Measurements from ENCODE around the gene RHBDD2. TPM values are rescaled to one million over a fixed set of nuclear protein-coding genes. Genes with fewer than 3 reads are reported as not detected.
"Not testable (repeated sequence)": the region's sequence is repeated elsewhere in the genome, so short reads cannot be mapped to it uniquely, and the experiment has no call there.

RHBDD2 gene
- total and polyA plus RNA-seq, 4 donors: 25.1 to 102 (median 82.0) TPM

DNA sequence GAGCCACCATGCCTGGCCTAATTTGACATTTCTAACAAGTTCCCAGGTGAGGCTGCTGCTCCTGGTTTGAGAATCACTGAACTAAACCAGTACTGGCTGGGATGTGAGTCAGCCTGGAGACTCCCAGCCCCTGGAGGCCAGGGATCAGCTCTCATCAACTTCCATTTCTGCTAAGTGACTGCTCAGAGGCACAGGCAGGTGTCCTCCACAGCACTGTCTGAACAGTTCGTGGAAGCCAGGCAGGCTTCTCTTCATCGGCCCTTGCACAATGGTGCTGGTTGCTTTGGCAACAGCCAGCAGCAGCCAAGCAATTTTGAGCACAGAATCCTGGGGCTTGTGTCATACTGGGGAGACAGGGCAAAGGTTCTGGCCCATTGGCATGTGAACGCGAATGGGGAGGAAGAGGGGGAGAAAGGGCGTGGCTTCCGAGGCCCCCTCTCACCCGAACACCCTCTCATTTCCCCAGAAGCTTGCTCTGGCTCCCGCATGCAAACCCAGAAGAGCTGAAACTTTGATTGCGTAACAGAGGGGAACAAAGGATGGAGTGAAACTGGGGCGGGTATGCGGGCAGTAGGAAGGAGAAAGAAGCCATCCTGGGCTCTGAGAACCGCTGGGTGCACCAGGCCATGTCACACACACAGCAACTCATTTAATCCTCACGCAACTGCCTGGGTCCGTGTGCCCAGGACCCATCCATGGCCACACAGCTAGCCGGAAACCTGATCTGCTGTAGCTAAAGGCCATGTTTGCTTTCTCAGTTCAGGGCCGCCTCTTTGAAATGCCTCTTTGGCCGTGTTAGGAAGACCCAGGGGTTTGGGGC, 27.2 kb downstream of the RHBDD2 start:
- no peaks in the 10 kb centered on the region for H3K27me3 ChIP-seq (ENCODE audit: control insufficient read depth in 3 of 3, insufficient read depth in 3 of 3, low read length in 2 of 3)
- H3K4me1 ChIP-seq (ENCODE audit: control insufficient read depth in 5 of 5, insufficient read depth in 5 of 5, low read length in 5 of 5): peaks cover 0 to 10% (median 3%) of the 10 kb centered on the region in 5 donors
- H3K9me3 ChIP-seq (ENCODE audit: control insufficient read depth in 4 of 4, insufficient read depth in 3 of 4, low read length in 3 of 4): no peaks in the 10 kb centered on the region
- no peaks in the 10 kb centered on the region for H3K36me3 ChIP-seq (ENCODE audit: control insufficient read depth in 4 of 4, insufficient read depth in 4 of 4, low read length in 4 of 4)
- no peak overlapping the region for H3K4me3 ChIP-seq
- peak; percentile 86 for ATAC-seq (ENCODE audit: insufficient read depth, low FRiP score)
- H3K27ac ChIP-seq (ENCODE audit: low read depth in 1 of 2, low read length in 1 of 2): peak overlapping the region in 1 of 2 donors; percentile 88
- TF ChIP-seq, protein P1, sequence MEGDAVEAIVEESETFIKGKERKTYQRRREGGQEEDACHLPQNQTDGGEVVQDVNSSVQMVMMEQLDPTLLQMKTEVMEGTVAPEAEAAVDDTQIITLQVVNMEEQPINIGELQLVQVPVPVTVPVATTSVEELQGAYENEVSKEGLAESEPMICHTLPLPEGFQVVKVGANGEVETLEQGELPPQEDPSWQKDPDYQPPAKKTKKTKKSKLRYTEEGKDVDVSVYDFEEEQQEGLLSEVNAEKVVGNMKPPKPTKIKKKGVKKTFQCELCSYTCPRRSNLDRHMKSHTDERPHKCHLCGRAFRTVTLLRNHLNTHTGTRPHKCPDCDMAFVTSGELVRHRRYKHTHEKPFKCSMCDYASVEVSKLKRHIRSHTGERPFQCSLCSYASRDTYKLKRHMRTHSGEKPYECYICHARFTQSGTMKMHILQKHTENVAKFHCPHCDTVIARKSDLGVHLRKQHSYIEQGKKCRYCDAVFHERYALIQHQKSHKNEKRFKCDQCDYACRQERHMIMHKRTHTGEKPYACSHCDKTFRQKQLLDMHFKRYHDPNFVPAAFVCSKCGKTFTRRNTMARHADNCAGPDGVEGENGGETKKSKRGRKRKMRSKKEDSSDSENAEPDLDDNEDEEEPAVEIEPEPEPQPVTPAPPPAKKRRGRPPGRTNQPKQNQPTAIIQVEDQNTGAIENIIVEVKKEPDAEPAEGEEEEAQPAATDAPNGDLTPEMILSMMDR (IDR thresholded peaks at IDR 0.05; ENCODE audit: control extremely low read depth, extremely low read depth): no peak
- DNase-seq: peak; percentile 70 to 77 (median 73)
- H3K9ac ChIP-seq (ENCODE audit: insufficient read depth in 1 of 2, low read length in 2 of 2): no peak overlapping the region
- WGBS, 2 donors: 28 to 32% methylated on average over 17 of the region's 17 CpGs

DNA sequence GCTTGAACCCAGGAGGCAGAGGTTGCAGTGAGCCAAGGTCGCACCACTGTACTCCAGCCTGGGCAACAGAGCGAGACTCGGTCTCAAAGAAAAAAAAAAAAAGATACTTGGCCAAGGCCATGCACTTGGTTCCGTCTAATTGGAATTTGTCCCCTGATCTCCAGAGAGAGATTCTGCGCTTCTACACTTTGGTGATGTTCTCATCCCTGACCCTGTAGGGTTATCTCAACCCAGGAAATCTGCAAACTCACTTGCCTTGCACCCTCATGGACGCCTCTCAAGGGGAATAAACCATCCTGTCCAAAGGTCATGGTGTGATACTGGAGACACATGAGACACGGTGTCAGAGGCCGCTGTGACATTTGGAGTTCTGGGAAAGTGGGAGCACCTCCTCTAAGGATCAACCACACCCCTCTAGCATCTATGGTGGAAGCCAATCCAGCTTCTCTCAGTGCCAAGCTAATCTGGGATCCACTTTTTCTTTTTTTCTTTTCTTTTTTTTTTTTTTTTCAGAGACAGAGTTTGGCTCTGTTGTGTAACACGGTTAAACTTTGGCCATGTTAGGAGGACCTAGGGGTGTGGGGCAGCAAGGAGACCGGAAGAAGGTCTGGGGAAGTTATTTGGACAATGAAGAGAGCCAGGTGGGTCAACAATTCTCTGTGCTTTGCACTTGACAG, 28.3 kb downstream of the RHBDD2 start:
- TF ChIP-seq, protein P1 (IDR thresholded peaks at IDR 0.05; ENCODE audit: control extremely low read depth, extremely low read depth): no peak
- no peak for DNase-seq
- Histone ChIP-seq H3K9me3 (ENCODE audit: control insufficient read depth in 4 of 4, insufficient read depth in 3 of 4, low read length in 3 of 4) (no peaks in the 10 kb centered on the region), H3K4me1 (ENCODE audit: control insufficient read depth in 5 of 5, insufficient read depth in 5 of 5, low read length in 5 of 5) (peaks cover 0 to 10% (median 3%) of the 10 kb centered on the region in 5 donors), H3K27me3 (ENCODE audit: control insufficient read depth in 3 of 3, insufficient read depth in 3 of 3, low read length in 2 of 3) (no peaks in the 10 kb centered on the region), H3K4me3 (no peak overlapping the region), H3K36me3 (ENCODE audit: control insufficient read depth in 4 of 4, insufficient read depth in 4 of 4, low read length in 4 of 4) (no peaks in the 10 kb centered on the region), H3K27ac (ENCODE audit: low read depth in 1 of 2, low read length in 1 of 2) (peak overlapping the region in 1 of 2 donors; percentile 15), H3K9ac (ENCODE audit: insufficient read depth in 1 of 2, low read length in 2 of 2) (no peak overlapping the region)
- ATAC-seq (ENCODE audit: insufficient read depth, low FRiP score): no peak
- WGBS, 2 donors: 75 to 86% methylated on average over 10 of the region's 10 CpGs

DNA sequence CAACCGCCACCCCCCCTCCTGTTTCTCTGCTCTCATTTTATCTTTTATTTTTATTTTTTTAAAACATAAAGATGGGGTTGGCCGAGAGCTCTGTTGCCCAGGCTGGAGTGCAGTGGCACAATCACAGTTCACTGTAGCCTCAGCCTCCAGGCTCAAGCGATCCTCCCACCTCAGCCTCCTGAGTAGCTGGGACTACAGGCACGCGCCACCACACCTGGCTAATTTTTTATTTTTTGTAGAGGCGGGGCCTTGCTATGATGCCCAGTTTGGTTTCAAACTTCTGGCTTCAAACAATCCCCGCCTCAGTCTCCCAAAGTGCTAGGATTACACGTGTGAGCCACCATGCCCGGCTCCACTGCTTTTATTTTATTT, 28.8 kb downstream of the RHBDD2 start:
- H3K4me1 ChIP-seq (ENCODE audit: control insufficient read depth in 5 of 5, insufficient read depth in 5 of 5, low read length in 5 of 5): peaks cover 0 to 10% (median 3%) of the 10 kb centered on the region in 5 donors
- H3K27me3 ChIP-seq (ENCODE audit: control insufficient read depth in 3 of 3, insufficient read depth in 3 of 3, low read length in 2 of 3); H3K9ac ChIP-seq (ENCODE audit: insufficient read depth in 1 of 2, low read length in 2 of 2); DNase-seq; ATAC-seq (ENCODE audit: insufficient read depth, low FRiP score); H3K9me3 ChIP-seq (ENCODE audit: control insufficient read depth in 4 of 4, insufficient read depth in 3 of 4, low read length in 3 of 4); H3K36me3 ChIP-seq (ENCODE audit: control insufficient read depth in 4 of 4, insufficient read depth in 4 of 4, low read length in 4 of 4); H3K4me3 ChIP-seq: not testable (repeated sequence)
- peak overlapping the region in 1 of 2 donors; percentile 14 for H3K27ac ChIP-seq (ENCODE audit: low read depth in 1 of 2, low read length in 1 of 2)
- 88% methylated on average over 9 of the region's 9 CpGs for WGBS, 2 donors

DNA sequence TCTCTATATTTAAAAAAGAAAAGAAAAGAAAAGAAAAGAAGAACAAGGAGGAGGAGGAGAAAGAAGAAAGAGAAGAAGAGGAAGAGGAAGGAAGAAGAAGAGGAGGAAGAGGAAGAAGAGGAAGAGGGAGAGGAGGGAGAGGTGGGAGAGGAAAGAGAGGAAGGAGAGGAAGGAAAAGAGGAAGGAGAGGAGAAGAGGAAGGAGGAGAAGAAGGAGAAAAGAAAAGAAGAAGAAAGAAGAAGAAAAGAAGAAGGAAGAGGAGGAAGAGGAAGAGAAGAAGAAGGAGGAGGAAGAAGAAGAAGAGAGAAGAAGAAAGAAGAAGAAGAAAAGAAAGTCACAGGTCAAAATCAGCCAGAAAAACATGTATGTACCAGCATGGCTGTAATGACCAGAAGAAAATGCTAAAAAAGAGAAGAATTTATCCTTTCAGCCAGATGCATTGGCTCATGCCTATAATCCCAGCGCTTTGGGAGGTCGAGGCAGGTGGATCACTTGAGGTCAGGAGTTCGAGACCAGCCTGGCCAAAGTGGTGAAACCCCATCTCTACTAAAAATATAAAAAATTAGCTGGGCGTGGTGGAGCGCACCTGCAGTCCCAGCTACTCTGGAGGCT, 30.8 kb downstream of the RHBDD2 start:
- Histone ChIP-seq H3K4me1 (ENCODE audit: control insufficient read depth in 5 of 5, insufficient read depth in 5 of 5, low read length in 5 of 5) (peaks cover 0 to 14% (median 3%) of the 10 kb centered on the region in 5 donors), H3K9me3 (ENCODE audit: control insufficient read depth in 4 of 4, insufficient read depth in 3 of 4, low read length in 3 of 4) (no peaks in the 10 kb centered on the region), H3K27me3 (ENCODE audit: control insufficient read depth in 3 of 3, insufficient read depth in 3 of 3, low read length in 2 of 3) (no peaks in the 10 kb centered on the region), H3K4me3 (no peak overlapping the region), H3K27ac (ENCODE audit: low read depth in 1 of 2, low read length in 1 of 2) (no peak overlapping the region), H3K9ac (ENCODE audit: insufficient read depth in 1 of 2, low read length in 2 of 2) (no peak overlapping the region), H3K36me3 (ENCODE audit: control insufficient read depth in 4 of 4, insufficient read depth in 4 of 4, low read length in 4 of 4) (no peaks in the 10 kb centered on the region)
- WGBS, 2 donors: 93 to 95% methylated on average over 5 of the region's 5 CpGs
- no peak for DNase-seq
- TF ChIP-seq, protein P1 (IDR thresholded peaks at IDR 0.05; ENCODE audit: control extremely low read depth, extremely low read depth): no peak
- ATAC-seq (ENCODE audit: insufficient read depth, low FRiP score): no peak

DNA sequence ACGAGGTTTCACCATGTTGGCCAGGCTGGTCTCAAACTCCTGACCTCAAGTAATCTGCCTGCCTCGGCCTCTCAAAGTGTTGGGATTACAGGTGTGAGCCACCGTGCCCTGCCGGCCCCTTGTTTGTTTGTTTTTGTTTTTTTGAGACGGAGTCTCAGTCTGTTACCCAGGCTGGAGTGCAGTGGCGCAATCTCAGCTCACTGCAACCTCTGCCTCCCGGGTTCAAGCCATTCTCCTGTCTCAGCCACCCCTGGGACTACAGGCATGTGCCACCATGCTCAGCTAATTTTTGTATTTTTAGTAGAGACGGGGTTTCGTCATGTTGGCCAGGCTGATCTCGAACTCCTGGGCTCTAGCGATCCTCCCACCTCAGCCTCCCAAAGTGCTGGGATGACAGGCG, 32.4 kb downstream of the RHBDD2 start:
- not testable (repeated sequence) for H3K27me3 ChIP-seq (ENCODE audit: control insufficient read depth in 3 of 3, insufficient read depth in 3 of 3, low read length in 2 of 3); ATAC-seq (ENCODE audit: insufficient read depth, low FRiP score); H3K9me3 ChIP-seq (ENCODE audit: control insufficient read depth in 4 of 4, insufficient read depth in 3 of 4, low read length in 3 of 4); DNase-seq; H3K4me3 ChIP-seq; H3K36me3 ChIP-seq (ENCODE audit: control insufficient read depth in 4 of 4, insufficient read depth in 4 of 4, low read length in 4 of 4); H3K4me1 ChIP-seq (ENCODE audit: control insufficient read depth in 5 of 5, insufficient read depth in 5 of 5, low read length in 5 of 5); H3K27ac ChIP-seq (ENCODE audit: low read depth in 1 of 2, low read length in 1 of 2); H3K9ac ChIP-seq (ENCODE audit: insufficient read depth in 1 of 2, low read length in 2 of 2)
- WGBS, 2 donors: 72 to 76% methylated on average over 12 of the region's 12 CpGs
